Tibial artery (tissue), 4 donors: Measurements from ENCODE around the gene ITGA7.
A peak's percentile ranks its signal among the peaks of the same experiment; 100 is the strongest.

Experiments used
- DNase-seq, 2 donors: peaks; one replicate each; pipeline ENCODE4 v3.0.0-alpha.2; 2019
- H3K27ac ChIP-seq, 2 donors: fragments of 200-600 bp; sonication (generic) in 1 of 2; 1 replicate in 1 of 2; 2 replicates in 1 of 2; pipeline ENCODE4 v1.5.1; 2018 to 2019; ENCODE audit warnings: mild to moderate bottlenecking in 1 of 2
- H3K27me3 ChIP-seq, 2 donors: fragments of 200-600 bp; sonication (generic) in 1 of 2; one replicate each; pipeline versions ENCODE4 v1.5.1 to v1.6.0; 2016 to 2019
- H3K36me3 ChIP-seq, 3 donors: fragments of 200-600 bp; sonication (generic) in 2 of 3; one replicate each; pipeline ENCODE4 v1.5.1; 2016 to 2019; ENCODE audit warnings: mild to moderate bottlenecking in 2 of 3
- H3K4me1 ChIP-seq, 4 donors: fragments of 200-600 bp; sonication (generic) in 2 of 4; 1 replicate in 3 of 4; 2 replicates in 1 of 4; pipeline ENCODE4 v1.5.1; 2016 to 2019
- H3K4me3 ChIP-seq, 2 donors: fragments of 200-600 bp; sonication (generic) in 1 of 2; 1 replicate in 1 of 2; 2 replicates in 1 of 2; pipeline ENCODE4 v1.5.1; 2018 to 2019; ENCODE audit warnings: mild to moderate bottlenecking in 2 of 2
- H3K9me3 ChIP-seq, 3 donors: fragments of 200-600 bp; sonication (generic) in 1 of 3; one replicate each; pipeline ENCODE4 v1.5.1; 2016 to 2019
- CTCF ChIP-seq, 2 experiments: fragments of 200-600 bp in 1 of 2; fragments of 450-650 bp in 1 of 2; IDR thresholded peaks; one replicate each; pipeline ENCODE4 v1.5.1; 2017 to 2019; ENCODE audit warnings: antibody characterized with exemption in 2 of 2, mild to moderate bottlenecking in 1 of 2, moderate library complexity in 1 of 2
- intact Hi-C: fragments of 100-400 bp; cut with DNase I; formaldehyde crosslinking; loops from one replicate; pipeline ENCODE4 v1.15.0; 2023; ENCODE audit warnings: low total_unique reads

The ITGA7 gene

GRCh38 chr12:55683676-55684075 lies 24.0 kb downstream of the ITGA7 start:
- no peaks in the 10 kb centered on the region for H3K27me3 ChIP-seq
- peak in 1 of 2 donors; percentile 28 for DNase-seq
- H3K4me1 ChIP-seq, result peaks cover 0 to 15% (median 11%) of the 10 kb centered on the region in 4 donors
- no peak overlapping the region for H3K4me3 ChIP-seq
- no peak for TF ChIP-seq CTCF (IDR thresholded peaks at IDR 0.05)
- peaks cover 34 to 43% (median 38%) of the 10 kb centered on the region in 3 donors for H3K36me3 ChIP-seq
- no peaks in the 10 kb centered on the region for H3K9me3 ChIP-seq
- intact Hi-C loops, result loop anchor here (5.0 kb wide), 2 partner anchors 39 to 54 kb away; partner anchors contain the start of gene RDH5
- H3K27ac ChIP-seq, result no peak overlapping the region

GRCh38 chr12:55682087-55682796 lies 25.5 kb downstream of the ITGA7 start:
- Histone ChIP-seq H3K4me3 (no peak overlapping the region), H3K27ac (peak overlapping the region in 1 of 2 donors; percentile 49), H3K9me3 (no peaks in the 10 kb centered on the region), H3K4me1 (peaks cover 0 to 15% (median 11%) of the 10 kb centered on the region in 4 donors), H3K27me3 (no peaks in the 10 kb centered on the region), H3K36me3 (peaks cover 20 to 28% (median 24%) of the 10 kb centered on the region in 3 donors)
- intact Hi-C loops, result loop anchor here (5.0 kb wide), 2 partner anchors 40 to 55 kb away; partner anchors contain the start of gene RDH5
- no peak for DNase-seq
- no peak for TF ChIP-seq CTCF (IDR thresholded peaks at IDR 0.05)

GRCh38 chr12:55681142-55682077 lies 26.3 kb downstream of the ITGA7 start:
- DNase-seq, result peak; percentile 35 to 76
- H3K4me3 ChIP-seq, result peak overlapping the region; percentile 4 to 5
- no peaks in the 10 kb centered on the region for H3K9me3 ChIP-seq
- intact Hi-C loops, result loop anchor here (5.0 kb wide), 2 partner anchors 41 to 56 kb away; partner anchors contain the start of gene RDH5
- TF ChIP-seq CTCF (IDR thresholded peaks at IDR 0.05), result peak; percentile 29 to 36
- H3K27me3 ChIP-seq, result no peaks in the 10 kb centered on the region
- peaks cover 0 to 15% (median 11%) of the 10 kb centered on the region in 4 donors for H3K4me1 ChIP-seq
- peaks cover 16 to 20% (median 17%) of the 10 kb centered on the region in 3 donors for H3K36me3 ChIP-seq
- peak overlapping the region; percentile 23 to 49 for H3K27ac ChIP-seq

GRCh38 chr12:55679691-55680090 lies 28.0 kb downstream of the ITGA7 start:
- H3K4me3 ChIP-seq, result no peak overlapping the region
- no peaks in the 10 kb centered on the region for H3K27me3 ChIP-seq
- H3K9me3 ChIP-seq, result no peaks in the 10 kb centered on the region
- intact Hi-C loops, result loop anchor here (5.0 kb wide), 2 partner anchors 43 to 58 kb away; partner anchors contain the start of gene RDH5
- TF ChIP-seq CTCF (IDR thresholded peaks at IDR 0.05), result no peak
- peak in 1 of 2 donors; percentile 49 for DNase-seq
- H3K4me1 ChIP-seq, result peaks cover 0 to 15% (median 11%) of the 10 kb centered on the region in 4 donors
- no peak overlapping the region for H3K27ac ChIP-seq
- peaks cover under 1 to 3% (median 1%) of the 10 kb centered on the region in 3 donors for H3K36me3 ChIP-seq

- H3K27ac ChIP-seq, result no peak overlapping the region
- no peak for TF ChIP-seq CTCF (IDR thresholded peaks at IDR 0.05)
- intact Hi-C loops, result no loop called here
- H3K4me3 ChIP-seq, result no peak overlapping the region
- no peak for DNase-seq
- peaks cover 0 to 9% (median 7%) of the 10 kb centered on the region in 4 donors for H3K4me1 ChIP-seq
- no peaks in the 10 kb centered on the region for H3K9me3 ChIP-seq
- H3K36me3 ChIP-seq, result no peaks in the 10 kb centered on the region
- H3K27me3 ChIP-seq, result no peaks in the 10 kb centered on the region
These were observed 31.0 kb downstream of the ITGA7 start for GRCh38 chr12:55676707-55677106.
